ENCODE data around the gene ABCE1. TPM values are rescaled to one million over a fixed set of nuclear protein-coding genes. Genes with fewer than 3 reads are reported as not detected.
"Not testable (repeated sequence)": the region's sequence is repeated elsewhere in the genome, so short reads cannot be mapped to it uniquely, and the experiment has no call there.

The ABCE1 gene
- total RNA-seq, 1 donor from 2014 or later = 30.6 TPM

DNA sequence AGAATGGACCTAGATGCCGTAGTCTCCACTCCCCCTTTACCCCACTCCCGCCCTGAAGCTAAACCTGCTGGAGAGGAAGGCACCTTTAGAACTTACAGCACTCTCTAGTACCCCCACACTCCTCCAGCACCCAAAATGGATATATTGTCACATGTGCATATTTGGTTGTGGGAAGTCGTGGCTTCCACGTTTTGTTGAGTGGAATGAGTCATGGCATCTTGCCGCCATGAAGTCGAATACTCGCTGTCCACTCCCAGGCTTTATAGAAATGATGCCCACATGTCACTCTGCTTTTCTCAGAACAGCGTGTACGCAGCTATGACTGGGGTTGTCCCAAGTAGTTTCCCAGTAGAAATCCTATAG lies 545 bp downstream of the ABCE1 start:
- DNase-seq (ENCODE audit: missing footprints) = no peak
- intact Hi-C loops (cut with DNase I) = no loop called here
- ATAC-seq = peak; percentile 28

DNA sequence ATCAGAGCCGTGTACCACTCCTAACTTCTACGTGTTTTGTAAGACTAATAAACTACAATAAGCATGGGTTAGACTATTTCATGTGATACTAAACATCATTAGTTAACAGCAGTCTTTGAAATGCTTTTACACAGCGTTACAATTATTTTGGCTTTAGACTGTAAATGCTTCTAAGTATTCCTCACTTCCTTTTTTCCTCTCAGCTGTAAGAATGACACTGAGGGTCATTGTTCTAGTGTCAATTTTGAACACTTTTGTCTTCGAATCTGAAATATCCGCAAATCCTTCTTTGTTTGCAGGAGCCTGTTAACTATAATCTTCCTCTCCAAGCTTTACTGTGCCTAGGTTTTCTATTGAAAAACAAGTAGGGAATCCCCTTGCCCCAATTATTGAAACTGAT lies 1.5 kb downstream of the ABCE1 start:
- no peak for ATAC-seq
- intact Hi-C loops (cut with DNase I) = loop anchor here (10.0 kb wide), 1 partner anchor 55 kb away; no protein-coding TSS in a partner anchor
- DNase-seq (ENCODE audit: missing footprints) = no peak

DNA sequence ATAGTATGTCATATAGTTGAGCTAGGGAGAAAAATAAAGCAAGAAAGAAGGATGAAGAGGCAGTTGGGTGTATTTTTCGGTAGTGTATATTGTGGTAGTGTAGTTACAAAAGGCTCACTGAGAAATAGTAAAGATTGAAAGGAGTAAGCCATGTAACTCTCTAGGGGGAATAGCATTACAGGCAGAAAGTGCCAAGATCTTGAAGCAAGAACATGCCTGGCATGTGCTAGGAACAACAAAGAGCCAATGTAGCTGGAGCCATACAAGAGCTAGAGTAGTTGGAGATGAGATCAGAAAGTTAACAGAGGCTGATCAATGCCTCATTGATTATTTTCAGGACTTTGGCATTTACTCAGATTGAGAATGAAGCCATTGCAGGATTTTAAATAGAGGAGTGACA lies 3.0 kb downstream of the ABCE1 start:
- intact Hi-C loops (cut with DNase I) = loop anchor here (10.0 kb wide), 1 partner anchor 54 kb away; no protein-coding TSS in a partner anchor
- DNase-seq (ENCODE audit: missing footprints) = no peak
- no peak for ATAC-seq

DNA sequence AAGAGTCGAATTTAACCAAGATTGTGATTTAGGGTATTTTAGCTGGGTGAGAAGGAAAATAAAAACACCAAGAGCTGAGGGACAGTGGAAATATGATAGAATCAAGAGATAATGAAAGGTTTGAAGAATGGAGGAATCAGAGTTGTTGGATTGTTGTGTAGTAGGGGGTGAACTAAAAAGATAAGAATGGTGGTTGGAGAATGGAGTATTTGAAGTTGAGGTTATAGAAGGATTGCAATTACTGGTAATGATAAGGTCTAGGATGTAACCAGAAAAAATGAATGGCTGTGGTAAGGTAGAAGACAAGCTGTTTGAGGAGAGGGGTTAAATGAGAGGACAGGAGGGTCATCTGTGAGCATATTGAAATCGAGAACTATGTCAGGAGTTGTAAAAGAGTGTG lies 4.5 kb downstream of the ABCE1 start:
- ATAC-seq (no peak), DNase-seq (ENCODE audit: missing footprints) (no peak)
- intact Hi-C loops (cut with DNase I) = loop anchor here (10.0 kb wide), 1 partner anchor 52 kb away; no protein-coding TSS in a partner anchor

DNA sequence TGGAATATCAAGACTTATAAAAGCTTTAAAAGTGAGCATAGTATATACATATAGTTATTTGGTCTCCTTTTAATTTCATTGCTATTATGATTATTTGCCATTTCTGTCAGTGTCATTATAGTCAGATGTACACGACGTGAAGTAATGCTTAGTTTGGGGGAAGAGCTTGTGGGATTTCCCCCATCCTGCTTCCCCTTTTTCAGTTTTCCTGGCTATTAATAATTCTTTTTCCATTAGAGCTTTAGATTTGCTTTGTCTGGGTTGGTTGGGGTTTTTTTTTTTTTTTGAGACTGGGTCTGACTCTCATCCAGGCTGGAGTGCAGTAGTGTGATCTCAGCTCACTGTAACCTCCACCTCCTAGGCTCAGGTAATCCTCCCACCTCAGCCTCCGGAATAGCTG lies 5.4 kb downstream of the ABCE1 start:
- ATAC-seq (no peak), DNase-seq (ENCODE audit: missing footprints) (no peak)
- intact Hi-C loops (cut with DNase I) = loop anchor here (10.0 kb wide), 1 partner anchor 51 kb away; no protein-coding TSS in a partner anchor

DNA sequence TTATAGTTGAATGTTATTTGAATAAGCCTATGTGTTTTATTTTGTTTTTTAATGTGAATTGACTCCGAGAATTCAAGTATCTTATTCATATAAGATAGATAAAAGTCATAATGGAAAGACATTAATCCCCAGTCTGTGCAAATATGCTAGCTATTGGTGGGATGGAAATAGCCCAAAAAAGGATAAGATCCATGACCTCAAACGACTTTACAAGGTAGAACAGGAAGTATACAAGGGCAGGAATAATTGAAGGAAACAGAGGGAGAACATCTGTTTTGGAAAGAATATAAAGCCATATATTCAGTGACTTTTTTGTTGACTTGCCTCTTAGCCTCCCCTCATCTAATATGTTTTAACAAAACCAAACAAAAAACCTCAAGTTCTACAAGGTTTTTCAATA lies 9.0 kb downstream of the ABCE1 start:
- ATAC-seq (no peak), DNase-seq (ENCODE audit: missing footprints) (no peak)
- intact Hi-C loops (cut with DNase I) = loop anchor here (10.0 kb wide), 1 partner anchor 48 kb away; no protein-coding TSS in a partner anchor

DNA sequence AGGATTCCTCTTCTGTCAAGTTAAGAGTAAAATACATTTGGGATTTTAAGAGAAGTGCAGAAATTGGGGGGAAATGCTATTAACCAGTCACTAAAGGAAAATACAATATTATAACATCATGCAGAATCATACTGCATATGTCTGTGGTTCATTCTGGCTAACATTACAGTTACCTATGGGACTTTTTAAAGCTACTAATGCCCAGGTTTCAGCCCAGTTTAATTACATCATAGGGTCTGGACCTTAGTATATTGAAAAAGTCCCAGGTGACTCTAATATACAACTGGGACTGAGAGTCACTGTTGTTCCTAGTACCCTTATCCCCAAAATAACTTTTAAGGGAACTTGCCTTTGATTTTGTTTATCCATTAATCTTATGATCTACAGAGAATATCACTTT lies 10.0 kb downstream of the ABCE1 start:
- ATAC-seq = no peak
- no peak for DNase-seq (ENCODE audit: missing footprints)
- intact Hi-C loops (cut with DNase I) = loop anchor here (10.0 kb wide), 1 partner anchor 47 kb away; no protein-coding TSS in a partner anchor

DNA sequence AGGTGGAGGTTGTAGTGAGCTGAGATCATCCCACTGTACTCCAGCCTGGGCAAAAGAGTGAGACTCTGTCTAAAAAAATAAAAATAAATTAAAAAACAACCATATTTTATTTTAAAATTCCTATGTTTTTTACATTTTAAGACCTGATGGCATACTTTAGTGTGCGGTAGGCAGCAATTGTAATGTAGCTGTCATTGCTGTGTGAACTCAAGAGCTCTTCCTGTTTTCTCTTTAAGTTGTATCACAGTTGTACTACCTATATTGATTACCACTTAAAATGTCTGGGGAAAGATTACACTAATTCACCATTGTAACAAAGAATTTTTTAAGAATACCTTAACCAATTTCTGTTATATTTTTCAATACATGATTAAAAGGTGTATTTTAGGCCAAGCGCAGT lies 27.3 kb downstream of the ABCE1 start:
- DNase-seq (ENCODE audit: missing footprints) (no peak), ATAC-seq (no peak)
- intact Hi-C loops (cut with DNase I) = no loop called here

DNA sequence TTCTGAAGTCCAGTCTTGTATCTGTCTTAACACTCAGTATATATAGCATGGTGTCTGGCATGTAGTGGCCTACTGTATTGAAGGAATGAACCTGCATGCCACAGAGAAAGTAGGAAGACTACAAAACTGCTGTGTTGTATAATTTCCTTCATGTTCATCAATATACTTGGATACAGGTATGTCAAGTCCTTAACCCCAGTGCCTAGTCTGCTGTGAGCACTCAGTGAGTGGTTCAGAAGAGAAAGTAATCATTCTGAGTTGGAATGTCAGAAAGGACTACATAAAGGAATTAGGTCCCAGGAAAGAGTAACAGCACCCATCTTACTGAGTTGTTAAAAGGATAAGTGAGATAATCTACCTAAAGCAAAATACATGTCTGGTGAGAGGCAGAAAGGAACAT lies 32.0 kb downstream of the ABCE1 start:
- DNase-seq (ENCODE audit: missing footprints) (no peak), ATAC-seq (no peak)
- intact Hi-C loops (cut with DNase I) = no loop called here

DNA sequence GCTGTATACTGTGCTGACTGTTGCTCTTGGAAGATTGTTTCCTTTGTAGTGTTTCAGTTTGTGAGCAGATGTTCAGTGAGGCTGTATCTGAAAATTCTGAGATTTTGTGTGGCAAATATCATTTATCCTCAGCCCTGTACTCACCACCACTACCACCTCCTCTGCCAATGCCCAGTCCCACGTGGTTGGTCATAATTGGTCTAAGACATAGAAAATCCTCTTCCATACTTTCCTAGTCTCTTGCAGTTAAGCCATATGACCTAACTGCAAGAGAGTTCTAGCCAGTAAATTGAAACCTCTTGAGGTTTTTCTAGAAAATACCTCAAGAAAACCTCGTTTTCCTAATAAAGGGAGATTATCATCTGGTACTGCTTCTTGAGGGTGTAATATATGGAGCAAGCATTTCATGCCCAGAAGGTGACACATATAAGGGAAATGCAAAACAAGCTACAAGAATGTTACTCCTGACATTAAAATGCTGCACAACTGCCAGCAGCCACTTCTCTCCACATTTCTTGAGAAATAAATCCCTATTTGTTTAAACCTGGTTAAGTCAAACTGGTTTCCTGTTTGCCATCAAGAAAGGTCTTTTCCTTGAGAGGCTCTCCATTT lies 32.8 kb downstream of the ABCE1 start:
- ATAC-seq = peak; percentile 23
- DNase-seq (ENCODE audit: missing footprints) = no peak
- intact Hi-C loops (cut with DNase I) = no loop called here

DNA sequence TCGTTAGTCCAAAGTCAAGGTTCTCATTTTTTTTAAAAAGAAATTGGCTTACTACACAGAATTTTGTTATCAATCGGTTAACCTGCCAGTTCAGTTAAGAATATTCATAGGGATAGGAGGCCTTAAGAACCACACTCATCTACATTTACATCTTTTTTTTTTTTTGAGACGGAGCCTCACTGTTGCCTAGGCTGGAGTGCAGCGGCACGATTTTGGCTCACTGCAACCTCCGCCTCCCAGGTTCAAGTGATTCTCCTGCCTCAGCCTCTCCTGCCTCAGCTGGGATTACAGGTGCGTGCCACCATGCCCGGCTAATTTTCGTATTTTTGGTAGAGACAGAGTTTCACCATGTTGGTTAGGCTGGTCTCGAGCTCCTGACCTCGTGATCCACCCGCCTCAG lies 33.7 kb downstream of the ABCE1 start:
- DNase-seq (ENCODE audit: missing footprints) (no peak), ATAC-seq (no peak)
- intact Hi-C loops (cut with DNase I) = no loop called here

DNA sequence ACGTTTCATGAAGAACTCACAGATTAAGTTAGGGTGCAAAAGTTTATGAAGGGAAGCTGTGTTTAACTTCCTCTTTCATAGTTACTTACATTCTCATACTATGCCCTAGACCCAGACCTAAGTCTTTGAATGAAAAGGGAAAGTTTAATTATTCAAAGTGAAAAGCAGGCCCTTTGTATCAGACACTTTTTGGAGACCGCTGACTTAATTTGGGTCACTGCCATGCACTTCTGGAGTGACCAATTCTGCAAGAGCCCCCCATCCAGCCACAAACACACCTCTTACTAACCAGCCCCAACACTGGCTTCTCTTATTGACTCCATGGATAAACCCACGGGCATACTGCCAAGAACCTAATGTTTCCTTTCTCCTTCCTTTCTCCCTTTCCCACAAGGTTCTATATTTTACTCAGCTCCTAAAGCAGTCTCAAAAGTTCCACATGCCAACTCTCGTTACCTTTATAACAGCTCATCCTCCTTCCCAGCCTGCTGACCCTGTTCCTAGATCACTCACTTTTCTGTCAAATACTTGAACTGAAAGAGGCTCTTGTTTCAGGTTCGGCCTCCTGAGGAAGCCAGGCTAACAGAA lies 34.5 kb downstream of the ABCE1 start:
- ATAC-seq = no peak
- intact Hi-C loops (cut with DNase I) = no loop called here
- DNase-seq (ENCODE audit: missing footprints) = no peak

DNA sequence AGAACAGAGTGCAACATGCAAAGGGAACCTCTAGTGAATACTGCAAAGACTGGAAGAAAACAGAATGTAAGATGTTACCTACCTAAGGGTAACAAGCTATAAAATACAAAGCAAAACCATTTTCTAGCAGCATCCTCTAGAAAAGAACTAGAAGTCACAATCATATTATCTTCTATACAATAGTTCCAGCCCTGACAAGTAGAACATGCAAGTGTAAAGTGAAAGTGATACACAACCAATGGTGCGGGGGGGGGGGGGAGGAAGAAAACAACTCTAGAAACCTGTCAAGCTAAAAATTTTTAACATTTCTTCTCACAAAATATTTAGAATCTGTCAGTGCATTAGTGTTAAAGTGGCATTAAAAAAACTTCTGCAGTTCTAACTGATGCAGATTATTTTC lies 38.1 kb downstream of the ABCE1 start:
- ATAC-seq; DNase-seq (ENCODE audit: missing footprints); intact Hi-C loops (cut with DNase I): not testable (repeated sequence)

DNA sequence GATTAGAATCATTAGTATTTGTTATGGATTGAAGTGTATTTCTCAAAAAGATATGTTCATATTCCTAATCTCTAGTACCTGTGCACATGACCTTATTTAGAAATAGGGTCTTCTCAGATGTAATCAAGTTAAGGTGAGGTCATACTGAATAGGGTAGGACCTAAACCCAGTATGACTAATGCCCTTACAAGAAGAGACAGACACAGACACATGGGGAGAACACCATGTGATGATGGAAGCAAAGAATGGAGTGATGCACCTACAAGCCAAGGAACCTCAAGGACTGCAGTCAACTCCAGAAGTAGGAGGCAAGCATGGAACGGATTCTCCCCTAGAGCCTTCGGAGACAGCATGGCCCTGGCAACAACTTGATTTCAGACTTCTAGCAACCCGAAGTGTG lies 50.9 kb downstream of the ABCE1 start:
- no peak for DNase-seq (ENCODE audit: missing footprints)
- ATAC-seq = no peak
- intact Hi-C loops (cut with DNase I) = no loop called here

DNA sequence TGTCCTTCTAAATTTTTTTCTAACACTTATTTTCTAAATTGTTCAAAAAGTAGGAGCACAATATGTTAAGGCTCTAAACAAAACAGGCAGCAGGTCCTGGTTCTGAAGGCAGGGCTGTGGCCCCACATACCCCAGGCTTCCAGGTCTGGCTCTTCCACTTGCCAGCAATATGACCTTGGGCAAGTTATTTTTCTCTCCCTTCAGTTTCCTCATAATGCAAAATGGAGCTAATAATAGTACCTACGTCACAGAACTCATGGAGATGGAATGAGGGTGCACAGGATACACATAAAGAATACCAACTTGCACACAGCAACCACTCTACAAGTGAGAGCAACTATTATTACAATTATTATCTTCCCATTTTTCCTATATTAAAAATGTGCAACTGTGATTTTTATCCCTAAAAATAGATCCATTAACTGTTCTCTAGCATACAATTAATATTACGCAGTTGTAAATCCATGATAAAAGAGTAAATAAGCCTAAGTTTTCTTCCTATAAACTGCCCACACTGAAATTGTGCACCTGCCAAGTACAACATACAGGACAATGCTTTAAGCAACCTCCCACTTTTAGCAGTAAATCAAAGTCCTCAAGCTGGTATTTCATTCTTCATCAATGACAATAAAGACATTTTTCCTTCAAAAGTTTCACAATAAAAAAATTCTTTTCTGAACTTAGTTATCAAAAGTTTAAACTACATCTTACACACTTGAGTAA lies 55.2 kb downstream of the ABCE1 start:
- intact Hi-C loops (cut with DNase I) = loop anchor here (10.0 kb wide), 1 partner anchor 49 kb away; no protein-coding TSS in a partner anchor
- peak; percentile 84 for ATAC-seq
- DNase-seq (ENCODE audit: missing footprints) = no peak

DNA sequence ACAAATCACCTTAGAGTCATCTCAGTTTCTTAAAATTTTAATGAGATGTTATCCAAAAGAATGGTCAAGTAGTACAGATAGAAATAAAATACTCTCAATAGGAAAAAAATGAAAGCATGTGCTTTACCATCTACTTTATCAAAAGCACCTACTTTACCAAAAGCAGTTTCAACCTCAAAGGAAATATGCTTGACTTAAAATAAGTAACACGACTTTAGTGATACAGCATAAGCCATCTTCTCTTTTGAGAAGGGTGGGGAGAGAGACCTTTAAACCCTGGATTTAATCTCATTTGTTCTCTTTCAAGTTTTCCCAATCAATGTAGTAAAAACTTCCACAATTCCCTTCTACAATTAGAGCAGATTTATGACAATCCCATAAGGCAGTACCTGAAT lies 55.8 kb downstream of the ABCE1 start:
- DNase-seq (ENCODE audit: missing footprints) (no peak), ATAC-seq (no peak)
- intact Hi-C loops (cut with DNase I) = loop anchor here (10.0 kb wide), 1 partner anchor 49 kb away; no protein-coding TSS in a partner anchor

DNA sequence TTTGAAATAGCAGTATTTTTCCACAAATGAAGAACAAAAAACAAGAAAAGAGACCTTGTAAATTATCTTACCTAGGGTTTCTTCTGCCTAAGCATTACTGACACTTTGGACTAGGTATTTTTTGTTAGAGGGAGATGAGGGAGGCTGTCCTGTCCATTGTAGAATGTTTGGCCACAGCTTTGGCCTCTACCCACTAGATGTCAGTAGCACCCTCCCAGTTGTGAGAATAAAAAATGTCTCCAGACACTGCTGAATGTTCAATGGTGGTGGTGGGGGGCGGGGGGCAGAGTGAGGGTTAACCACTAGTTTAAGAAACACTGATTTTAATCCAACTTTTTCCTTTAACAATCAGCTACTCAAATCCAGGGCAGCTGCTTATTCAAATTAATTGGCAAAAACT lies 56.5 kb downstream of the ABCE1 start:
- peak; percentile 80 for ATAC-seq
- intact Hi-C loops (cut with DNase I) = loop anchor here (10.0 kb wide), 1 partner anchor 50 kb away; no protein-coding TSS in a partner anchor

DNA sequence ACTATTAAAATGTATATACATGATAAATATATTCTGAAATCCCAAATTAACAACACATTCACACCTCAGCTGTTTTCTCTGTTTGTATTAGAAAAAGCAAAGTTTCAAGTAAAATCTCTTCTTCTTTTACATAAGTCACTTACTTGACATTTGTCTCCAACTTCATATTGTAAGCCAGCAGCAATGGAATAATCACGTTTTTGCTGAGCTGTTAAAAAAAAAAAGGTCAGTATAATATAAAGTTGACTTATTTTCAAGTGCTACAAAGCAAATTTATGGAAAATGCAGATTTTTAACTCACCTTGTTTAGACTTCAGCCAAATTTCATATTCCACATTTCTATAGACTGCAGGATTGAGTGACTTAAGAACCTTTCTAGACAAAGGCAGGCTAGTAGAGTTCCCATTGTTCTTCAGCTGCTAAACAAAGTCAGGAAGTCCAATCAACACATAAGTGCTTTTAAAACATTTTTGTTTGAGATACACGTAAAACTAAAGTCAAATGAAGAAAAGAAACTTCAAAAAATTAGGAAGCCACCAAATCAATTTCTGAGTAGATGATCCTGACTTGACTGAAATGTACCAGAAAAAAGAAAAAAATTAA lies 57.3 kb downstream of the ABCE1 start:
- no peak for DNase-seq (ENCODE audit: missing footprints)
- ATAC-seq = no peak
- intact Hi-C loops (cut with DNase I) = loop anchor here (10.0 kb wide), 1 partner anchor 51 kb away; no protein-coding TSS in a partner anchor

More for the DNA sequence above, 56.5 kb downstream of the ABCE1 start:
- no peak for DNase-seq (ENCODE audit: missing footprints)

DNA sequence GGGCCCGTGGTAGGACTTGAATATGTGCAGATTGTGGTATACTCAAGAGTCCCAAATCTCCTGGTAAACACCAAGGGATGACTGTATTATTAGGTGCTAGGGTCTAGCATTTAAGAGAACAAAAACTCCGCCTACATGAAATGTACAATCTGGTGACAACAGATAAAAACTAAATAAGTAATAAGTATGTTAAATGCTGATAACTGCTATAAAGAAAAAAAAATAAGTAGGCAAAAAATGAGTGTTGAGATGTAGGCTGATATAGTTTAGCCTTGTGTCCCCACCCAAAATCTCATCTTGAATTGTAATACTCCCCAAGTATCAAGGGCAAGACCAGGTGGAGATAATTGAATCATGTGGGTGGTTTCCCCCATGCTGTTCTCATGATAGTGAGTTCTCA lies 58.9 kb downstream of the ABCE1 start:
- ATAC-seq (no peak), DNase-seq (ENCODE audit: missing footprints) (no peak)

More for the DNA sequence above, 58.9 kb downstream of the ABCE1 start:
- intact Hi-C loops (cut with DNase I) = loop anchor here (10.0 kb wide), 1 partner anchor 52 kb away; no protein-coding TSS in a partner anchor
